H4 (cell line): ENCODE data around the gene GPC3. TPM values are rescaled to one million over a fixed set of nuclear protein-coding genes. Genes with fewer than 3 reads are reported as not detected.
"Not testable (repeated sequence)": the region's sequence is repeated elsewhere in the genome, so short reads cannot be mapped to it uniquely, and the experiment has no call there.

ENCODE experiments used
- DNase-seq: peaks from one replicate; pipeline ENCODE4 v3.0.0-alpha.2; 2015; ENCODE audit warnings: low spot score
- total RNA-seq: library from RNA; depleted of rRNA; stranded (reverse); fragments of >200 nt; shearing (Covaris generic); gene quantifications from 2 replicates; pipeline ENCODE4 v1.2.3, GENCODE V29; 2014

The GPC3 gene
- total RNA-seq, 1 experiment from 2014 or later: 0.06 TPM

DNA sequence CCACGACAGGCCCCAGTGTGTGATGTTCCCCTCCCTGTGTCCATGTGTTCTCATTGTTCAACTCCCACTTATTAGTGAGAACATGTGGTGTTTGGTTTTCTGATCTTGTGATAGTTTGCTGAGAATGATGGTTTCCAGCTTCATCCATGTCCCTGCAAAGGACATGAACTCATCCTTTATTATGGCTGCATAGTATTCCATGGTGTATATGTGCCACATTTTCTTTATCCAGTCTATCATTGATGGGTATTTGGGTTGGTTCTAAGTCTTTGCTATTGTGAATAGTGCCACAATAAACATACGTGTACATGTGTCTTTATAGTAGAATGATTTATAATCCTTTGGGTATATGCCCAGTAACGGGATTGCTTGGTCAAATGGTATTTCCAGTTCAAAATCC is 97.3 kb downstream of the GPC3 start:
- not testable (repeated sequence) for DNase-seq

DNA sequence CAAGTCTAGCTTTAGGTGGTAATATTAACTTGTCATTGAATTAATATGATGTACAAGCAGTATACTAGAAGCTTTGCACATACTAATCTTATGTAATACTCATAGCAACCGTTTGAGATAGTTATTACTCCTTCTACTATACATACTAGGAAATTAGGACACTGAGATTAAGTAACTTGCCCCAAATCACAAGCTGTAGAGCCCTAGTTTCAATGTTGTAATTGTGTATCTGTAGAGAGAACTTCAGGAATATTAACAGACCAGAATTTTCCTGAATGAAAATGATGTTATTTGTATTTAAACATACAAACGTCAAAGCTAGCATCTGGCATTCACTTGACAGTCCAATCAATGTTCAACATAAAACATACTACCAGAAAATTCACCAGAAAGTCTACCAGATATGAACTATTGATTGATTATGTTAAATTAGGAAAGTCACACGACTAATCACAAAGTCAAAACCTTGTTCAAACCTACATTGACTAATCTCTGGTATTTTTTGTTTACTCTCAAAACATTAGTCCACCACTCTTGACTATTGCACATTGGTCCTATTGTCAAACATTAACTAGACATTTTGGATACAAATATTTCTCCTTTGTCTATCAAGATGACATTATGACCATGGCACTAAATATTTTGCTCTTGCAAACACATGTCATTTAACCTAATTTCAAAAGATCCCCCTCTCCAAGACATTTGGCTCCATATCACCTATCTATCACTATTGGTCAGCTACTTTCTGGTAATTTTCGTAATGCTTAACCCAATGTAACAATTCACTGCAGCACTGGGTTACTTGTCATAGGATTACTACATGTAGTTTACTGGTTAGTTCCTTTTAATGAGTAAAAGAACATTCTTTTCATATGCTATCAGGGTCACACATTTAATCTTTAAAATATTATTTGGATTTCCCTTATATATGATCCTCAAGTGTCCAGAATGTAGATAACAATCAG is 100.7 kb downstream of the GPC3 start:
- no peak for DNase-seq

GRCh38 chrX:133881893-133882292 is 103.5 kb downstream of the GPC3 start:
- DNase-seq: no peak

DNA sequence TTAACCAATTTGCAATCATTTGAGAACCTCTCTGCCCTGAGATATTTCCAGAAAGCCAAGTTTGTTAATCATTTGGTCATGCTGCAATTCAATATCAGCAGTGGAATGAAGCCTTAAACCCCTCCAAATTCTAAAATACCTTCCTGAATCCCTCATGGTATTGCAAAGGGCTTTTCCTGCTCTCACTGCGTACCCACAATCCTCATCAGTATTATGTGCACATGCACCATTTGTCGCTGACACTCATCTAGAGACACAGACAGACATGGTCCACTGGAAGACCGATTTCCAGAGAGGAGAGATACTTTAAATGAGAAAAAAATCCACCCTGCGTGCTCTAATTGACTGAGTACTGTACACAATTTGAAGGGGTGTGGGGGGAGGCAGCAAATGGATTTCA is 104.4 kb downstream of the GPC3 start:
- no peak for DNase-seq

DNA sequence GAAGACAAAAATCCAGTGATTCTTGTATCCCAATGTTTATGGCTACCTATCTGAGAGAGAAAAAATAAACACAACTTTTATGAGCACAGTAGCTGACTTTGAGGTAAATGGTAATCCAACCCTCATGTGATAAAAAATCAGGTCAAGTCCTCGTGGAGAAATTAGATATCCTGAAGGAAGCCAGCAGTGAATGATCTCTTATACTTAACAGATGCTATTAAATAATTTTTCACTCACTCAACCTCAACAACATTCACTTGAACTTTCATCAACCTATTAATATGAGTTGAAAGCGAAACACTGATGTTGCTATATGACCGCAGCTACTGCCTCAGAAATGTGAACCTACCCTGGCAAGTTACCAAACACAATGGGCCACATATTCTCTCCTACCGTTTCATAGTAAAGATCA is 105.4 kb downstream of the GPC3 start:
- peak; percentile 11 for DNase-seq

DNA sequence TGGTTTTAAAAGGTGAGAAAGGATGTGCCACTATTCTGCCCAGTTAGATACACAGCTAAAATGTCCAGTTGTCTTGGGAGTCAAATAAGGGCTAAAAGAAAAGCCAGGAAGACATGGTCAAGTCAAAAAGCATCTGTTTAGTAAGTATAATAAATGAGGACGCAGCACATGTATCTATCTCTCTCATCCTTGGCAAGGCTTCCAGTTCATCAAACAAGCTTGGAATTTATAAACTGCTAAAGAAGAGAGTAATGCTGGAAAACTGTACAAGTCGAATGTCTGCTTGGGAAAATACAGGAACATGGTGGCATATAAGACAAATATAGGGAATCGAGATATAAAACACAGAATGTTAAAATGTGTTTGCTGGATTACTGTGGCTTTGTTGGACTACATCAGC is 106.7 kb downstream of the GPC3 start:
- DNase-seq: no peak

DNA sequence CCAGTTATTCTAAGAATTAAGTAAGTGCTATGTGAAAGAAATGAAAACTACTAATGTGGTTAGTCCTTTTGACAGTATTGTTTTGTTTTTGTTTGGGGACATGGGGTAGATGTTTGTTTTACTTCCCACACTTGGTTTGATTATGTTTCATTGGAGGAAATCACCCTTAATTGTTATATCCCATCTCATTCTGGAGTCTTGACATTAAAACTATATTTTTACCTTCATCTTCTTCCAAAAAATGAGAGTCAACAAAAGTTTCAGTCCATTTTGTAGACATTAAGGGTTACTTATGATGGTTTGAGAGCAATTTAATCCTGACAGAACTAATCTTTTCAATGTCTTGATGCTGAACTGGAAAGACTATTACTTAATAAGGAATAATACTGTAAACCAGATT is 108.7 kb downstream of the GPC3 start:
- DNase-seq: no peak

GRCh38 chrX:133869270-133869669 is 116.1 kb downstream of the GPC3 start:
- no peak for DNase-seq

GRCh38 chrX:133868682-133869081 is 116.7 kb downstream of the GPC3 start:
- no peak for DNase-seq

DNA sequence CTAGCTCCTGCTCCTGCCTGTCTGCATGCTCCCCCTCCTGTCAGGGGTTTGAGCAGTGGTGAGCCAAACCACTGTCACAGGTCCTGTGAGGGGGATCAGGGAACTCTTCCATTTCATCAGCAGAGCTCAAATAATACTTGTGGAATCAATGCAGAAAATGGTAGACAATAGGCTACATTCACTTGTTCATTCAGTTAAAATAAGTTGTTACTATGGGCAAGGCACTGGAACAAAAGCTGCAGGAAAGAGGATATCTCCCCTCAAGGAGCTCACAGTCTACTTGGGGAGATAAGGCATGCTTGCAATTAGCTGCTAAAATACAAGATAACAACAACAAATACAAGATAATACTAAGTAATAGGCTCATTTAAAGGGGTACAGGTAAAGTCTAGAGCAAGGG is 117.1 kb downstream of the GPC3 start:
- DNase-seq: no peak

- DNase-seq: no peak
Measured at GRCh38 chrX:133865761-133866471, 119.5 kb downstream of the GPC3 start.

DNA sequence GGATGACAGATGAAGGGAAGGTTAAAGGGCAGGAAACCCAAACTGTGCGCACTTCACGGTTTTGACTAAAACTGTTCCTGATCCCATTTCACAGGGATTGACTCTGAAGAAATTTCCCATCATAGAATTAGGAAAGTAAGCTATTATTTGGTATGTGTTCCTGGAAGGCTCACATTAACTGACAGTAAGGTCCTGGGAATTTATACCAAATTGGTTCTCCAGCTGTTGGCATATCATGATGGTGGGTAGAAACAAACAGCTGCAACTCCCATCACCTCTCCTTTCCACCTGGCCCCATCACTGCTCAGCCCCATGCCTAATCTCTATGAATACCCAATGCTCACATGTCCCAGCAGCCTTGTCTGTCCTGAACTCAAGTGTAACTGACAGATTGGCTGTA is 121.2 kb downstream of the GPC3 start:
- no peak for DNase-seq

DNA sequence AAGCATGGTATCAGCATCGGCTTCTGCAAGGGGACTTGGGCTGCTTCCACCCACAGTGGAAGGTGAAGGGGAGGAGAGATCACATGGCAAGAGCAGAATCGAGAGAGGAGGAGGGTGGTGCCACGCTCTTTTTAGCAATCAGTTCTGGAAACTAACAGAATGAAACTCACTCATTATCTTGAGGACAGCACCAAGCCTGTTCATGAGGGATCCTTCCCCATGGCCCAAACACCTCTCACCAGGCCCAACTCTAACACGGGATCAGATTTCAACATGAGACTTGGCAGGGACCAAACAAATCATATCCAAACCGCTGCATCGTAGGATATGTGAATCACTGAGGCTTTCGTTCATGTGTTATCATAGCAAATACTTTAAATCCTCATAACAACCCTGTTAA is 125.5 kb downstream of the GPC3 start:
- no peak for DNase-seq

- DNase-seq: no peak
Measured at GRCh38 chrX:133859336-133859735, 126.1 kb downstream of the GPC3 start.

DNA sequence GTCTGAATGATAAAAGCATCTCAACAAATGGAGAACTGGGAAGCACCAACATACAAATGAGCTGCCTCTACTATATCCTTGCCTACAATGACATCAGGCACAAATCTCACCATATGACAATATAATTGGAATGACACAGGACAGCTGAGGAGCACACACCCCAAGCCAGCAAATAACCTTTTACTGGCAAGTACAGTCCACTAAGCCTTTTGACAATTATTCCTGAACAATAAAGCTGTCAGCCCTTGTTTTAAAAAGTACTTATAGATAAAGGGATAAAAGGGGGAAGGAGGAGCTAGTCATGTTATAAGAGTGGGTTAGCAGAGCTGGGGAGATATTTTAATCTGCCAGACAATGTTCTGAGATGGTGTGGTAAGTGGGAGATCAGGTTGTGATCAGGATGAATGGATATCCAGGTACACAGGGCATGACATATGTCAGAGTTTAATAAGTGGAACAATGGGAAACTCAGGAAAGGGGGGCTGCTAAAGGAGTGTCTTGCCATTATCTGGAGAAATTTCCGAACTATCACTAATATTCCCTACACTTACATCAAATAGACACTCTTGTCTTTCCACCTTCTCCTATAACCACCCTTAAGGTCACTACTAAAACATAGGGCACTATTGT is 127.6 kb downstream of the GPC3 start:
- DNase-seq: no peak

- no peak for DNase-seq
Measured at GRCh38 chrX:133856819-133857218, 128.6 kb downstream of the GPC3 start.

GRCh38 chrX:133854290-133854689 is 131.1 kb downstream of the GPC3 start:
- DNase-seq: no peak

GRCh38 chrX:133852837-133853356 is 132.5 kb downstream of the GPC3 start:
- DNase-seq: no peak

- no peak for DNase-seq
Measured at GRCh38 chrX:133852401-133852800, 133.0 kb downstream of the GPC3 start.

- no peak for DNase-seq
Measured at GRCh38 chrX:133850399-133850798, 135.0 kb downstream of the GPC3 start.

GRCh38 chrX:133849676-133850075 is 135.7 kb downstream of the GPC3 start:
- DNase-seq: no peak

DNA sequence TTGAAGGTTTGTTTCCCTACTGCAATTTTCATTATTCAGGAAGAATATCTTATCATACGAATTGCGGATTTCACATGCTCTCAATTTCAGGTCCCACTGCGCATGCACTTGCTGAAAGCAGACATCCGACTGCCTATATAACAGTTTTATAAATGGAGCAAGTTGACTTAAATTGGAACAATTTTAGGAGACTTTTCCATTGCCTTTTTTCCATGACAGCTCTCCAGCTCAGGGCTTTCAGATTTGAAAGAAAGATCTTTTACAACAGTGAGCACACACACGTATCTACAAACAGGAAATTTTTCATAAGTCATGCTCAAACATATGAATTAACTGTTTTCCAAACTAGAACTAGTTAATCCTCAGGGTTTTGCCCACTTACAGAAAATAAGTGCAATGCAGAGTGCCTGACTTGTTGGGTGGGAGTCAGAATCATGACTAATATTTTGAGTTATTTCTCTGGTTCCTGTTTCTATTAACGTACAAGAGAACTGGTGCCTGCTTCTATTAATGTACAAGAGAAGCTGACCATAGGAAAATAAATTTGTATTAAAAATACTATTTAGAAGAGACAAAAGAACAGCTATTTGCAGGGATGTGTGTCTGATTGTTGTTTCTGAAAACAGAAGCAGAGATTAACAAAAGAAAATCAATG is 137.9 kb downstream of the GPC3 start:
- no peak for DNase-seq
